ENCODE results near the gene MST1.
A peak's percentile ranks its signal among the peaks of the same experiment; 100 is the strongest.

The MST1 gene

GRCh38 chr3:49689046-49689907 is at the start of gene MST1, which contains the start of gene RNF123 (continued):
- no peak for TF ChIP-seq ZNF121 (tag by site-specific recombination; IDR thresholded peaks at IDR 0.05)
- 0 out of 2 replicates have a peak, but pooled peaks have one; percentile 50 for TF ChIP-seq KLF16 (tag by site-specific recombination; IDR thresholded peaks at IDR 0.05)
- TF ChIP-seq, protein P1, sequence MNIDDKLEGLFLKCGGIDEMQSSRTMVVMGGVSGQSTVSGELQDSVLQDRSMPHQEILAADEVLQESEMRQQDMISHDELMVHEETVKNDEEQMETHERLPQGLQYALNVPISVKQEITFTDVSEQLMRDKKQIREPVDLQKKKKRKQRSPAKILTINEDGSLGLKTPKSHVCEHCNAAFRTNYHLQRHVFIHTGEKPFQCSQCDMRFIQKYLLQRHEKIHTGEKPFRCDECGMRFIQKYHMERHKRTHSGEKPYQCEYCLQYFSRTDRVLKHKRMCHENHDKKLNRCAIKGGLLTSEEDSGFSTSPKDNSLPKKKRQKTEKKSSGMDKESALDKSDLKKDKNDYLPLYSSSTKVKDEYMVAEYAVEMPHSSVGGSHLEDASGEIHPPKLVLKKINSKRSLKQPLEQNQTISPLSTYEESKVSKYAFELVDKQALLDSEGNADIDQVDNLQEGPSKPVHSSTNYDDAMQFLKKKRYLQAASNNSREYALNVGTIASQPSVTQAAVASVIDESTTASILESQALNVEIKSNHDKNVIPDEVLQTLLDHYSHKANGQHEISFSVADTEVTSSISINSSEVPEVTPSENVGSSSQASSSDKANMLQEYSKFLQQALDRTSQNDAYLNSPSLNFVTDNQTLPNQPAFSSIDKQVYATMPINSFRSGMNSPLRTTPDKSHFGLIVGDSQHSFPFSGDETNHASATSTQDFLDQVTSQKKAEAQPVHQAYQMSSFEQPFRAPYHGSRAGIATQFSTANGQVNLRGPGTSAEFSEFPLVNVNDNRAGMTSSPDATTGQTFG (tag by site-specific recombination; IDR thresholded peaks at IDR 0.05; ENCODE audit: borderline replicate concordance), result no peak
- peak; percentile 91 for TF ChIP-seq SCRT2 (tag by site-specific recombination; IDR thresholded peaks at IDR 0.05)
- no peak for TF ChIP-seq ZNF530 (tag by site-specific recombination; IDR thresholded peaks at IDR 0.05; ENCODE audit: low read depth)
- peak; percentile 61 for TF ChIP-seq ZBTB8A (tag by site-specific recombination; IDR thresholded peaks at IDR 0.05)
- TF ChIP-seq ZNF211 (tag by site-specific recombination; IDR thresholded peaks at IDR 0.05; ENCODE audit: low read depth), result no peak
- TF ChIP-seq SALL2 (tag by site-specific recombination; IDR thresholded peaks at IDR 0.05; ENCODE audit: borderline replicate concordance), result no peak
- TF ChIP-seq ZNF473 (tag by site-specific recombination; IDR thresholded peaks at IDR 0.05), result no peak
- 0 out of 2 replicates have a peak, but pooled peaks have one; percentile 11 for TF ChIP-seq GLIS1 (tag by site-specific recombination; IDR thresholded peaks at IDR 0.05)
- TF ChIP-seq, protein P2, sequence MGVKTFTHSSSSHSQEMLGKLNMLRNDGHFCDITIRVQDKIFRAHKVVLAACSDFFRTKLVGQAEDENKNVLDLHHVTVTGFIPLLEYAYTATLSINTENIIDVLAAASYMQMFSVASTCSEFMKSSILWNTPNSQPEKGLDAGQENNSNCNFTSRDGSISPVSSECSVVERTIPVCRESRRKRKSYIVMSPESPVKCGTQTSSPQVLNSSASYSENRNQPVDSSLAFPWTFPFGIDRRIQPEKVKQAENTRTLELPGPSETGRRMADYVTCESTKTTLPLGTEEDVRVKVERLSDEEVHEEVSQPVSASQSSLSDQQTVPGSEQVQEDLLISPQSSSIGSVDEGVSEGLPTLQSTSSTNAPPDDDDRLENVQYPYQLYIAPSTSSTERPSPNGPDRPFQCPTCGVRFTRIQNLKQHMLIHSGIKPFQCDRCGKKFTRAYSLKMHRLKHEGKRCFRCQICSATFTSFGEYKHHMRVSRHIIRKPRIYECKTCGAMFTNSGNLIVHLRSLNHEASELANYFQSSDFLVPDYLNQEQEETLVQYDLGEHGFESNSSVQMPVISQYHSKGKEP (tag by site-specific recombination; IDR thresholded peaks at IDR 0.05), result no peak
- TF ChIP-seq ZFP41 (tag by site-specific recombination; IDR thresholded peaks at IDR 0.05; ENCODE audit: borderline replicate concordance), result no peak
- TF ChIP-seq ZNF785 (tag by site-specific recombination; IDR thresholded peaks at IDR 0.05), result 0 out of 2 replicates have a peak, but pooled peaks have one; percentile 30
- TF ChIP-seq ZNF791 (tag by site-specific recombination; IDR thresholded peaks at IDR 0.05), result no peak
- TF ChIP-seq SP7 (tag by site-specific recombination; IDR thresholded peaks at IDR 0.05), result peak; percentile 51; the same call in 1 of the 2 replicates
- no peak for TF ChIP-seq ZNF350 (tag by site-specific recombination; IDR thresholded peaks at IDR 0.05)
- TF ChIP-seq ZNF558 (tag by site-specific recombination; IDR thresholded peaks at IDR 0.05), result no peak
- TF ChIP-seq, protein P3, sequence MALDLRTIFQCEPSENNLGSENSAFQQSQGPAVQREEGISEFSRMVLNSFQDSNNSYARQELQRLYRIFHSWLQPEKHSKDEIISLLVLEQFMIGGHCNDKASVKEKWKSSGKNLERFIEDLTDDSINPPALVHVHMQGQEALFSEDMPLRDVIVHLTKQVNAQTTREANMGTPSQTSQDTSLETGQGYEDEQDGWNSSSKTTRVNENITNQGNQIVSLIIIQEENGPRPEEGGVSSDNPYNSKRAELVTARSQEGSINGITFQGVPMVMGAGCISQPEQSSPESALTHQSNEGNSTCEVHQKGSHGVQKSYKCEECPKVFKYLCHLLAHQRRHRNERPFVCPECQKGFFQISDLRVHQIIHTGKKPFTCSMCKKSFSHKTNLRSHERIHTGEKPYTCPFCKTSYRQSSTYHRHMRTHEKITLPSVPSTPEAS (tag by site-specific recombination; IDR thresholded peaks at IDR 0.05), result no peak
- no peak for TF ChIP-seq PBX3 (CRISPR knock-in tag; IDR thresholded peaks at IDR 0.05)
- TF ChIP-seq ZNF561 (tag by site-specific recombination; IDR thresholded peaks at IDR 0.05; ENCODE audit: borderline replicate concordance), result no peak
- no peak for TF ChIP-seq ZNF155 (tag by site-specific recombination; IDR thresholded peaks at IDR 0.05)
- no peak for TF ChIP-seq ZNF623 (tag by site-specific recombination; IDR thresholded peaks at IDR 0.05)
- no peak for TF ChIP-seq RBAK (tag by site-specific recombination; IDR thresholded peaks at IDR 0.05)
- TF ChIP-seq ZNF239 (tag by site-specific recombination; IDR thresholded peaks at IDR 0.05), result no peak
- TF ChIP-seq, protein P4, sequence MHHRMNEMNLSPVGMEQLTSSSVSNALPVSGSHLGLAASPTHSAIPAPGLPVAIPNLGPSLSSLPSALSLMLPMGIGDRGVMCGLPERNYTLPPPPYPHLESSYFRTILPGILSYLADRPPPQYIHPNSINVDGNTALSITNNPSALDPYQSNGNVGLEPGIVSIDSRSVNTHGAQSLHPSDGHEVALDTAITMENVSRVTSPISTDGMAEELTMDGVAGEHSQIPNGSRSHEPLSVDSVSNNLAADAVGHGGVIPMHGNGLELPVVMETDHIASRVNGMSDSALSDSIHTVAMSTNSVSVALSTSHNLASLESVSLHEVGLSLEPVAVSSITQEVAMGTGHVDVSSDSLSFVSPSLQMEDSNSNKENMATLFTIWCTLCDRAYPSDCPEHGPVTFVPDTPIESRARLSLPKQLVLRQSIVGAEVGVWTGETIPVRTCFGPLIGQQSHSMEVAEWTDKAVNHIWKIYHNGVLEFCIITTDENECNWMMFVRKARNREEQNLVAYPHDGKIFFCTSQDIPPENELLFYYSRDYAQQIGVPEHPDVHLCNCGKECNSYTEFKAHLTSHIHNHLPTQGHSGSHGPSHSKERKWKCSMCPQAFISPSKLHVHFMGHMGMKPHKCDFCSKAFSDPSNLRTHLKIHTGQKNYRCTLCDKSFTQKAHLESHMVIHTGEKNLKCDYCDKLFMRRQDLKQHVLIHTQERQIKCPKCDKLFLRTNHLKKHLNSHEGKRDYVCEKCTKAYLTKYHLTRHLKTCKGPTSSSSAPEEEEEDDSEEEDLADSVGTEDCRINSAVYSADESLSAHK (tag by site-specific recombination; IDR thresholded peaks at IDR 0.05), result no peak
- no peak for TF ChIP-seq ZNF555 (tag by site-specific recombination; conservative IDR thresholded peaks at IDR 0.05)
- TF ChIP-seq ZNF324 (tag by site-specific recombination; IDR thresholded peaks at IDR 0.05), result peak; percentile 76; the same call in 1 of the 2 replicates
- TF ChIP-seq ZNF169 (tag by site-specific recombination; IDR thresholded peaks at IDR 0.05), result no peak
- TF ChIP-seq MZF1 (tag by site-specific recombination; IDR thresholded peaks at IDR 0.05; ENCODE audit: borderline replicate concordance), result no peak
- no peak for TF ChIP-seq ZNF146 (tag by site-specific recombination; IDR thresholded peaks at IDR 0.05)
- TF ChIP-seq ZIC2 (tag by site-specific recombination; IDR thresholded peaks at IDR 0.05), result no peak

All from HEK293 (cell line).